PC-3 (cell line): ENCODE results near the gene FBLN5. TPM values are rescaled to one million over a fixed set of nuclear protein-coding genes. Genes with fewer than 3 reads are reported as not detected.

Experiments used
- ATAC-seq: fragments of 200-7000 bp; cut with Tn5 transposase; 2 replicates; pipeline ENCODE4 v1.9.1; 2020; ENCODE audit warnings: mild to moderate bottlenecking, moderate library complexity
- BruUV-seq: library from RNA; stranded (reverse); fragments of 400-500 nt; replicated peaks from 2 replicates; lab custom pipeline; 2021; lab: Mats Ljungman, UMichigan
- CTCF ChIA-PET: fragments of 300-600 bp; sonication (Branson Sonifier 250); formaldehyde crosslinking; loops from one replicate; lab custom pipeline; 2022; ENCODE audit warnings: antibody characterized with exemption; lab: Charles Lee
- POLR2A ChIA-PET: fragments of 300-600 bp; sonication (Branson Sonifier 250); formaldehyde crosslinking; loops from one replicate; lab custom pipeline; 2022; ENCODE audit warnings: antibody characterized with exemption; ENCODE audit not compliant: unreplicated experiment; lab: Charles Lee
- DNase-seq: peaks from one replicate; pipeline ENCODE4 v3.0.0-alpha.2; 2015
- H2AFZ ChIP-seq: fragments of 300-600 bp; sonication (generic); 2 replicates; pipeline ENCODE4 v1.6.0; 2016; ENCODE audit warnings: antibody characterized with exemption, low read length
- H3F3A ChIP-seq: fragments of 300-600 bp; sonication (generic); one replicate; pipeline ENCODE4 v1.6.0; 2017; ENCODE audit warnings: antibody characterized with exemption, low read length, control low read depth, mild to moderate bottlenecking; ENCODE audit not compliant: unreplicated experiment
- H3K27ac ChIP-seq: fragments of 300-600 bp; sonication (generic); 2 replicates; pipeline ENCODE4 v1.5.1; 2016; ENCODE audit warnings: mild to moderate bottlenecking, low read length
- H3K27me3 ChIP-seq: fragments of 300-600 bp; sonication (generic); 2 replicates; pipeline ENCODE4 v1.6.1; 2016; ENCODE audit warnings: low read length, mixed read lengths
- H3K36me3 ChIP-seq: fragments of 300-600 bp; sonication (generic); 2 replicates; pipeline ENCODE4 v1.6.1; 2016; ENCODE audit warnings: low read depth, mixed run types, low read length, mixed read lengths
- H3K4me1 ChIP-seq: fragments of 300-600 bp; sonication (generic); 2 replicates; pipeline ENCODE4 v1.5.1; 2016; ENCODE audit warnings: low read length; ENCODE audit not compliant: insufficient read depth
- H3K4me2 ChIP-seq: fragments of 300-600 bp; sonication (generic); 2 replicates; pipeline ENCODE4 v1.6.0; 2016; ENCODE audit warnings: low read length
- H3K4me3 ChIP-seq: fragments of 300-600 bp; sonication (generic); 2 replicates; pipeline ENCODE4 v1.5.1; 2016; ENCODE audit warnings: mild to moderate bottlenecking, low read length, mixed read lengths
- H3K79me2 ChIP-seq: fragments of 300-600 bp; sonication (generic); 2 replicates; pipeline ENCODE4 v1.6.1; 2017; ENCODE audit warnings: low read length, mixed read lengths
- H3K9ac ChIP-seq: fragments of 300-600 bp; sonication (generic); 2 replicates; pipeline ENCODE4 v1.6.0; 2016; ENCODE audit warnings: mild to moderate bottlenecking, low read length
- H3K9me2 ChIP-seq: fragments of 300-600 bp; sonication (generic); replicated peaks from 2 replicates; pipeline ENCODE4 v1.6.1; 2016; ENCODE audit warnings: mixed run types, low read length, mixed read lengths
- H3K9me3 ChIP-seq: fragments of 300-600 bp; sonication (generic); 2 replicates; pipeline ENCODE4 v1.6.1; 2016; ENCODE audit warnings: low read length, mixed read lengths
- H4K20me1 ChIP-seq: fragments of 300-600 bp; sonication (generic); 2 replicates; pipeline ENCODE4 v1.6.1; 2016; ENCODE audit warnings: low read length, mixed read lengths
- CTCF ChIP-seq: fragments of 300-600 bp; sonication (generic); conservative IDR thresholded peaks from 2 replicates; pipeline ENCODE4 v1.5.1; 2017; ENCODE audit warnings: antibody characterized with exemption, low read depth, mild to moderate bottlenecking, low read length
- EZH2 ChIP-seq: fragments of 300-600 bp; sonication (generic); IDR thresholded peaks from one replicate; pipeline ENCODE4 v1.6.1; 2017; ENCODE audit warnings: antibody characterized with exemption, mild to moderate bottlenecking, low read length; ENCODE audit not compliant: unreplicated experiment
- EZH2phosphoT487 ChIP-seq: fragments of 300-600 bp; sonication (generic); IDR thresholded peaks from 2 replicates; pipeline ENCODE4 v1.6.1; 2018; ENCODE audit warnings: mild to moderate bottlenecking, antibody characterized with exemption, low read length, borderline replicate concordance
- intact Hi-C: fragments of 100-400 bp; cut with micrococcal nuclease; formaldehyde crosslinking; loops from 2 replicates; pipeline ENCODE4 v1.9.0; 2023
- total RNA-seq: library from RNA; depleted of rRNA; stranded (reverse); fragments of >200 nt; gene quantifications from 2 replicates; pipeline ENCODE4 v1.2.3, GENCODE V29; 2014

FBLN5 gene
- total RNA-seq, 1 experiment from 2014 or later: 0.58 TPM

- DNase-seq (peak; percentile 59), ATAC-seq (no peak)
- intact Hi-C loops: no loop called here
- Histone ChIP-seq H3K4me2 (no peak overlapping the region; the same call in 1 of the 2 replicates), H3K9me3 (no peaks in the 10 kb centered on the region), H3K36me3 (no peaks in the 10 kb centered on the region), H3K27ac (peak overlapping the region; percentile 69), H3F3A (no peaks in the 10 kb centered on the region), H3K4me3 (no peak overlapping the region), H3K9me2 (no peaks in the 10 kb centered on the region), H3K9ac (no peak overlapping the region), H3K79me2 (0 out of 2 replicates have a peak, but pooled peaks cover 14% of the 10 kb centered on the region), H3K27me3 (peaks cover 52% of the 10 kb centered on the region), H4K20me1 (no peaks in the 10 kb centered on the region), H3K4me1 (peaks cover 20% of the 10 kb centered on the region; the same call in 1 of the 2 replicates), H2AFZ (no peak overlapping the region)
- no TSS peak for BruUV-seq
- ChIA-PET CTCF (no interaction called here), POLR2A (no interaction called here)
- TF ChIP-seq CTCF: no peak
- no peak for TF ChIP-seq EZH2phosphoT487
- TF ChIP-seq EZH2: no peak
Observed at GRCh38 chr14:91830777-91831176, 116.7 kb downstream of the FBLN5 start.

- no peaks in the 10 kb centered on the region for H3K9me2 ChIP-seq
- peak overlapping the region; percentile 69 for H3K27ac ChIP-seq
- no peaks in the 10 kb centered on the region for H4K20me1 ChIP-seq
- H3F3A ChIP-seq: no peaks in the 10 kb centered on the region
- H3K79me2 ChIP-seq: 0 out of 2 replicates have a peak, but pooled peaks cover 14% of the 10 kb centered on the region
- ChIA-PET CTCF (no interaction called here), POLR2A (no interaction called here)
- no peaks in the 10 kb centered on the region for H3K9me3 ChIP-seq
- BruUV-seq: no TSS peak
- H2AFZ ChIP-seq: no peak overlapping the region
- H3K9ac ChIP-seq: no peak overlapping the region
- DNase-seq (peak; percentile 66), ATAC-seq (no peak; the same call in 1 of the 2 replicates)
- H3K4me3 ChIP-seq: peak overlapping the region; percentile 12; the same call in 1 of the 2 replicates
- H3K4me1 ChIP-seq: peaks cover 20% of the 10 kb centered on the region; the same call in 1 of the 2 replicates
- no peak for TF ChIP-seq CTCF
- no peak for TF ChIP-seq EZH2
- no peak for TF ChIP-seq EZH2phosphoT487
- peaks cover 41% of the 10 kb centered on the region for H3K27me3 ChIP-seq
- H3K4me2 ChIP-seq: peak overlapping the region; percentile 57
- intact Hi-C loops: no loop called here
- H3K36me3 ChIP-seq: no peaks in the 10 kb centered on the region
Observed at GRCh38 chr14:91829511-91829910, 118.0 kb downstream of the FBLN5 start.

GRCh38 chr14:91827746-91828145 is 119.7 kb downstream of the FBLN5 start:
- CTCF ChIA-PET: no interaction called here
- POLR2A ChIA-PET: no interaction called here
- Histone ChIP-seq H2AFZ (no peak overlapping the region), H3K4me3 (no peak overlapping the region), H3F3A (no peaks in the 10 kb centered on the region), H3K79me2 (0 out of 2 replicates have a peak, but pooled peaks cover 10% of the 10 kb centered on the region), H4K20me1 (no peaks in the 10 kb centered on the region), H3K9me2 (no peaks in the 10 kb centered on the region), H3K4me1 (peaks cover 20% of the 10 kb centered on the region; the same call in 1 of the 2 replicates), H3K27me3 (peaks cover 31% of the 10 kb centered on the region), H3K9ac (no peak overlapping the region), H3K27ac (no peak overlapping the region), H3K36me3 (no peaks in the 10 kb centered on the region), H3K9me3 (no peaks in the 10 kb centered on the region), H3K4me2 (no peak overlapping the region)
- no peak for TF ChIP-seq CTCF
- TF ChIP-seq EZH2: no peak
- TF ChIP-seq EZH2phosphoT487: no peak
- intact Hi-C loops: no loop called here
- BruUV-seq: no TSS peak
- no peak for DNase-seq
- no peak for ATAC-seq
